Smooth muscle cell (in vitro differentiated cells): ENCODE results near the gene IPO13. TPM values are rescaled to one million over a fixed set of nuclear protein-coding genes. Genes with fewer than 3 reads are reported as not detected.

ENCODE experiments used
- DNase-seq: peaks from one replicate; lab custom pipeline; 2025; ENCODE audit not compliant: unreplicated experiment; lab: John Stamatoyannopoulos, UW
- H2AFZ ChIP-seq: fragments of 200-600 bp; sonication (generic); 2 replicates; pipeline ENCODE4 v1.6.0; 2016; ENCODE audit warnings: antibody characterized with exemption, low read depth, mild to moderate bottlenecking
- H3F3A ChIP-seq: fragments of 200-600 bp; sonication (generic); 2 replicates; pipeline ENCODE4 v1.6.0; 2017; ENCODE audit warnings: antibody characterized with exemption, low read depth
- H3K27ac ChIP-seq: fragments of 200-600 bp; sonication (generic); 2 replicates; pipeline ENCODE4 v1.5.1; 2016; ENCODE audit warnings: low read depth, mild to moderate bottlenecking
- H3K27me3 ChIP-seq: fragments of 200-600 bp; sonication (generic); 2 replicates; pipeline ENCODE4 v1.6.1; 2016; ENCODE audit warnings: low read depth, mild to moderate bottlenecking
- H3K36me3 ChIP-seq: fragments of 200-600 bp; sonication (generic); 2 replicates; pipeline ENCODE4 v1.5.1; 2016; ENCODE audit warnings: low read depth
- H3K4me1 ChIP-seq: fragments of 200-600 bp; sonication (generic); 2 replicates; pipeline ENCODE4 v1.5.1; 2016; ENCODE audit warnings: low read depth
- H3K4me2 ChIP-seq: fragments of 200-600 bp; sonication (generic); 2 replicates; pipeline ENCODE4 v1.6.0; 2016; ENCODE audit warnings: mild to moderate bottlenecking
- H3K4me3 ChIP-seq: fragments of 200-600 bp; sonication (generic); 2 replicates; pipeline ENCODE4 v1.5.1; 2016; ENCODE audit warnings: mild to moderate bottlenecking
- H3K79me2 ChIP-seq: fragments of 200-600 bp; sonication (generic); 2 replicates; pipeline ENCODE4 v1.6.0; 2016; ENCODE audit warnings: low read depth, mild to moderate bottlenecking
- H3K9ac ChIP-seq: fragments of 200-600 bp; sonication (generic); 2 replicates; pipeline ENCODE4 v1.6.0; 2016; ENCODE audit warnings: low read depth
- H3K9me3 ChIP-seq: fragments of 200-600 bp; sonication (generic); replicated peaks from 2 replicates; pipeline ENCODE4 v1.5.1; 2016; ENCODE audit warnings: low read depth
- H4K20me1 ChIP-seq: fragments of 200-600 bp; sonication (generic); 2 replicates; pipeline ENCODE4 v1.6.0; 2016; ENCODE audit warnings: low read depth
- CTCF ChIP-seq: fragments of 200-600 bp; sonication (generic); IDR thresholded peaks from 2 replicates; pipeline ENCODE4 v1.5.1; 2017; ENCODE audit warnings: borderline replicate concordance, mild to moderate bottlenecking, antibody characterized with exemption; ENCODE audit not compliant: insufficient read depth, poor library complexity, severe bottlenecking
- WGBS: methylation state at CpG from one replicate; pipeline ENCODE4 v1.1.7; 2016; ENCODE audit warnings: low lambda C conversion rate; 5-methylcytosine and 5-hydroxymethylcytosine counted together
- polyA plus RNA-seq: library from polyadenylated mRNA; unstranded; fragments of >200 nt; fragmentation: Nextera tagmentation; extraction: Ambion mirVana; gene quantifications from 2 replicates; pipeline ENCODE4 v1.2.1, GENCODE V29; 2016
- total RNA-seq: library from RNA; depleted of rRNA; stranded (reverse); fragments of >200 nt; gene quantifications from 2 replicates; pipeline ENCODE4 v1.2.3, GENCODE V29; 2014

The IPO13 gene
- total and polyA plus RNA-seq, 2 experiments from 2014 or later = 10.4 to 21.2 TPM

GRCh38 chr1:43947874-43948437 is 1.2 kb downstream of the IPO13 start:
- H3K9me3 ChIP-seq = no peaks in the 10 kb centered on the region
- peak overlapping the region; percentile 61 for H3K4me3 ChIP-seq
- WGBS = 78% methylated on average over 3 of the region's 3 CpGs
- H3K36me3 ChIP-seq = no peaks in the 10 kb centered on the region
- H3K27ac ChIP-seq = no peak overlapping the region
- H3F3A ChIP-seq = no peaks in the 10 kb centered on the region
- no peak overlapping the region for H3K9ac ChIP-seq
- H3K4me2 ChIP-seq = peak overlapping the region; percentile 99
- H2AFZ ChIP-seq = no peak overlapping the region
- no peaks in the 10 kb centered on the region for H3K27me3 ChIP-seq
- H4K20me1 ChIP-seq = peaks cover 21% of the 10 kb centered on the region
- DNase-seq = no peak
- TF ChIP-seq CTCF = no peak
- peaks cover 23% of the 10 kb centered on the region for H3K79me2 ChIP-seq
- H3K4me1 ChIP-seq = peaks cover 8% of the 10 kb centered on the region

- no peak for DNase-seq
- Histone ChIP-seq H3K27ac (no peak overlapping the region), H3K79me2 (peaks cover 23% of the 10 kb centered on the region), H3K36me3 (no peaks in the 10 kb centered on the region), H3K4me1 (peaks cover 8% of the 10 kb centered on the region), H3K27me3 (no peaks in the 10 kb centered on the region), H3K4me2 (no peak overlapping the region), H4K20me1 (peaks cover 38% of the 10 kb centered on the region), H3F3A (no peaks in the 10 kb centered on the region), H3K9ac (no peak overlapping the region), H3K4me3 (no peak overlapping the region), H2AFZ (no peak overlapping the region), H3K9me3 (no peaks in the 10 kb centered on the region)
- WGBS = 85% methylated on average over 13 of the region's 13 CpGs
- no peak for TF ChIP-seq CTCF
Observed at GRCh38 chr1:43949678-43950077, 2.9 kb downstream of the IPO13 start.

DNA sequence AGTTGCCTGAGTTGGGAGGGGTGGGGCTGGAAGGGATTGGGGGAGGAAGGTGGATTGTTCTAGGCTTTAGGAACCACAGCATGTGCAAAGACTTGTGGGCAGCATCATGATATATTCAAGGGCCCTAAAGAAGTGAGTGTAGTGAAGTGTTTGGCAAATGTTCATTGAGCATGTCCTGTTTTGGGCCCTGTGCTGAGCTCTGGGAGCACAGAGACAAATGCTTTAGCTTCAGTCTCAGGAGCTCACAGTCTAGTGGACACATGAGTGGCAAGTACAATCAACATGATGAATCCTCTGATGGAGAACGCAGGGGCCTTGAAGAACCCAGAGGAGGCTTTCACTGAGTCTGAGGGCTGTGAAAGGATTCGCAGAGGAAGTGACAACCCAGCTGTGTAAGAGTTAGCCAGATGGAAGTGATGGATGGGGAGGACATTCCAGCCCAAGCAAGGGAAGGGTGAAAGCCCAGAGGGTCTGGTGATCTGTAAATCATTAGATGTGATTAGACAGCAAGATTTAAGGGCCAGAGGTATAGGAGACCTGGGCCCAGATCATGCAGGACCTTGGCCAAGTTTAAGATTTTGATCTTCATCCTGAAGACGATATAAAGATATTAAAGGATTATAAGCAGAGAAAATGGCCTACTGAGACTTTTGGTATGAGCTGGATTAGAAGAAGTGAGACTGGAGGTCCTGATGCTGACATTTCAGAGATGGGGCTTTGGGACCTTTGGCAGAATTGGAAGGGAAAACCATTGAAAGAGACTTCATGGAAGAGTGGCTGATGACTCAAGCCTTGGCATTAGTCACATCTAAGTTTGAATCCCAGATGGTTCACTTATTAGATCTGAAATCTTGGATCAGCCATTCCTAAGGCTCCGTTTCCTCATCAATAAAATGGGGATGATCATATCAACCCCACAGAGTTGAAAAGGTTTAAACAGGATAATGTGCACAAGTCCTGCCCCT is 4.6 kb downstream of the IPO13 start:
- no peaks in the 10 kb centered on the region for H3K36me3 ChIP-seq
- H2AFZ ChIP-seq = no peak overlapping the region
- WGBS = 96% methylated on average over 4 of the region's 4 CpGs
- no peak for DNase-seq
- no peak overlapping the region for H3K9ac ChIP-seq
- H3K4me2 ChIP-seq = no peak overlapping the region
- no peaks in the 10 kb centered on the region for H3K27me3 ChIP-seq
- H3K4me3 ChIP-seq = no peak overlapping the region
- H3F3A ChIP-seq = no peaks in the 10 kb centered on the region
- peaks cover 23% of the 10 kb centered on the region for H3K79me2 ChIP-seq
- H3K27ac ChIP-seq = no peak overlapping the region
- peaks cover 8% of the 10 kb centered on the region for H3K4me1 ChIP-seq
- peaks cover 49% of the 10 kb centered on the region for H4K20me1 ChIP-seq
- H3K9me3 ChIP-seq = no peaks in the 10 kb centered on the region
- no peak for TF ChIP-seq CTCF
